Measurements from ENCODE around the gene HRG. TPM values are rescaled to one million over a fixed set of nuclear protein-coding genes. Genes with fewer than 3 reads are reported as not detected.

The HRG gene
- total RNA-seq, 1 experiment from 2014 or later: not detected

DNA sequence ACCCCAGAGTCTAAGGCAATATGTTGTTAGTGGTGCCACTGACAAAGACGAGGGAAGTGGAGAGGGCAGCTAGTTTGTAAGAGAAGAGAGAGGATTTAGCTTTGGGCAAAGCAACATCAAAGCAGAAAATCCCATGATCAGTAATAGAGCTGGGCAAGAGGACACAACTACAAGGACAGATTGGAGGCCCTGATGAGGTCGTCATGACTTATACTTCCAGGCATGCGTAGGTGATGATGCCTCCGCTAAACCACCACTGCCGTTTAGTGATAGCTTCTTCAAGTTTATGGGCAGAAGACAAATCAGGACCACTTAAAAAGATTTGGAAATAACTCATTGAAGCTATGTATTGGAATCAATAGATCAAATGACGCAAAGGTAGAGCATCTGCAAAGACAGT, 2.6 kb downstream of the HRG start:
- TF ChIP-seq TCF7L2 (IDR thresholded peaks at IDR 0.05; ENCODE audit: low read depth, low read length) (no peak), SIN3A (IDR thresholded peaks at IDR 0.05; ENCODE audit: borderline replicate concordance, insufficient read depth, low read depth, low read length) (no peak), POLR2AphosphoS5 (IDR thresholded peaks at IDR 0.05; ENCODE audit: low read depth, low read length) (no peak)
- TF ChIP-seq, protein P1, sequence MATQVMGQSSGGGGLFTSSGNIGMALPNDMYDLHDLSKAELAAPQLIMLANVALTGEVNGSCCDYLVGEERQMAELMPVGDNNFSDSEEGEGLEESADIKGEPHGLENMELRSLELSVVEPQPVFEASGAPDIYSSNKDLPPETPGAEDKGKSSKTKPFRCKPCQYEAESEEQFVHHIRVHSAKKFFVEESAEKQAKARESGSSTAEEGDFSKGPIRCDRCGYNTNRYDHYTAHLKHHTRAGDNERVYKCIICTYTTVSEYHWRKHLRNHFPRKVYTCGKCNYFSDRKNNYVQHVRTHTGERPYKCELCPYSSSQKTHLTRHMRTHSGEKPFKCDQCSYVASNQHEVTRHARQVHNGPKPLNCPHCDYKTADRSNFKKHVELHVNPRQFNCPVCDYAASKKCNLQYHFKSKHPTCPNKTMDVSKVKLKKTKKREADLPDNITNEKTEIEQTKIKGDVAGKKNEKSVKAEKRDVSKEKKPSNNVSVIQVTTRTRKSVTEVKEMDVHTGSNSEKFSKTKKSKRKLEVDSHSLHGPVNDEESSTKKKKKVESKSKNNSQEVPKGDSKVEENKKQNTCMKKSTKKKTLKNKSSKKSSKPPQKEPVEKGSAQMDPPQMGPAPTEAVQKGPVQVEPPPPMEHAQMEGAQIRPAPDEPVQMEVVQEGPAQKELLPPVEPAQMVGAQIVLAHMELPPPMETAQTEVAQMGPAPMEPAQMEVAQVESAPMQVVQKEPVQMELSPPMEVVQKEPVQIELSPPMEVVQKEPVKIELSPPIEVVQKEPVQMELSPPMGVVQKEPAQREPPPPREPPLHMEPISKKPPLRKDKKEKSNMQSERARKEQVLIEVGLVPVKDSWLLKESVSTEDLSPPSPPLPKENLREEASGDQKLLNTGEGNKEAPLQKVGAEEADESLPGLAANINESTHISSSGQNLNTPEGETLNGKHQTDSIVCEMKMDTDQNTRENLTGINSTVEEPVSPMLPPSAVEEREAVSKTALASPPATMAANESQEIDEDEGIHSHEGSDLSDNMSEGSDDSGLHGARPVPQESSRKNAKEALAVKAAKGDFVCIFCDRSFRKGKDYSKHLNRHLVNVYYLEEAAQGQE (IDR thresholded peaks at IDR 0.05; ENCODE audit: insufficient read depth in 1 of 2, low read depth in 2 of 2, low read length in 1 of 2): no peak
- TF ChIP-seq, protein P2, sequence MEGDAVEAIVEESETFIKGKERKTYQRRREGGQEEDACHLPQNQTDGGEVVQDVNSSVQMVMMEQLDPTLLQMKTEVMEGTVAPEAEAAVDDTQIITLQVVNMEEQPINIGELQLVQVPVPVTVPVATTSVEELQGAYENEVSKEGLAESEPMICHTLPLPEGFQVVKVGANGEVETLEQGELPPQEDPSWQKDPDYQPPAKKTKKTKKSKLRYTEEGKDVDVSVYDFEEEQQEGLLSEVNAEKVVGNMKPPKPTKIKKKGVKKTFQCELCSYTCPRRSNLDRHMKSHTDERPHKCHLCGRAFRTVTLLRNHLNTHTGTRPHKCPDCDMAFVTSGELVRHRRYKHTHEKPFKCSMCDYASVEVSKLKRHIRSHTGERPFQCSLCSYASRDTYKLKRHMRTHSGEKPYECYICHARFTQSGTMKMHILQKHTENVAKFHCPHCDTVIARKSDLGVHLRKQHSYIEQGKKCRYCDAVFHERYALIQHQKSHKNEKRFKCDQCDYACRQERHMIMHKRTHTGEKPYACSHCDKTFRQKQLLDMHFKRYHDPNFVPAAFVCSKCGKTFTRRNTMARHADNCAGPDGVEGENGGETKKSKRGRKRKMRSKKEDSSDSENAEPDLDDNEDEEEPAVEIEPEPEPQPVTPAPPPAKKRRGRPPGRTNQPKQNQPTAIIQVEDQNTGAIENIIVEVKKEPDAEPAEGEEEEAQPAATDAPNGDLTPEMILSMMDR (IDR thresholded peaks at IDR 0.05): no peak
- Histone ChIP-seq H3K36me3 (ENCODE audit: control insufficient read depth, insufficient read depth, low read length) (no peaks in the 10 kb centered on the region), H3K4me1 (ENCODE audit: control insufficient read depth, insufficient read depth, low read length) (no peaks in the 10 kb centered on the region), H3K9me3 (ENCODE audit: control insufficient read depth, insufficient read depth, low read depth, low read length) (no peaks in the 10 kb centered on the region), H3K27me3 (ENCODE audit: control insufficient read depth, insufficient read depth, low read length) (peaks cover 11% of the 10 kb centered on the region), H3K27ac (ENCODE audit: low read length) (no peak overlapping the region), H3K4me3 (ENCODE audit: low read depth in 2 of 2, low read length in 2 of 2) (no peak overlapping the region)
- ChIA-PET CTCF (no interaction called here), POLR2A (interaction anchor here (0.7 kb wide), 1 partner anchor 38 kb away, joined by 3 read pairs; no protein-coding TSS in a partner anchor)
- no TSS peak for BruUV-seq (replicated peaks)
- DNase-seq (ENCODE audit: low read depth, low spot score) (no peak), ATAC-seq (no peak)
- in situ Hi-C loops (cut with HindIII; ENCODE audit: low pct_unique_long_range_greater_than_20kb, low sequenced_read_pairs) (no loop called here), intact Hi-C loops (cut with micrococcal nuclease; ENCODE audit: unreplicated experiment) (no loop called here)

DNA sequence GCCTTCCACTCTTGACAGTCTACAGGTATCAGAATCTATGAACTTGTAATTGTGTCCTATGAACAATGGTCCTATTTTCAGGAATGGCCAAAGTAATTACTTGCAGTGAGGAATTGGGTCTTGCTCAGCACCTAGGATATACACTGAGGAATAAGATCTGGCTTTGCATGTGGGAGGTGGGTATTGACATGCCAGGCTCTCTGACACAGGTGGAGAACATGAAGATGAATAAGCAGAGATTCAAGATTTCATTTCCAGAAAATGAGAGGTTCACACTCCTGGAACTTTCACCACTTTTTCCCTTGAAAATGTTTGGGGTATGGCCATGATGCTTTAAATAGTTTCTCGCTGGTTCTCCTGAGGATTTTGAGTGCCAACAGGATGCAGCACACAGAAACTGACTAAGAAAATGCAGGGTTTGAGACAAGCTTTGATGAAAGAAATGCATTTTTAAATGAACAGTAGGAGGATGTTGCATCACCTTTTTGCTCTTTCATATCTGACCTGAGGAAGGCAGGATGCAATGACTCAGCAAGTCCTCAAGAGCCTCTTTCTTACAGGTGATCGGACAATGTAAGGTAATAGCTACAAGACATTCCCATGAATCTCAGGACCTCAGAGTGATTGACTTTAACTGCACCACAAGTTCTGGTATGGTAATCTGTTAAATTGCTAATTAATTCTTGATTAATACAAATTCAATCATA, 3.7 kb downstream of the HRG start:
- DNase-seq (ENCODE audit: low read depth, low spot score) (no peak), ATAC-seq (no peak)
- ChIA-PET POLR2A (no interaction called here), CTCF (no interaction called here)
- no peaks in the 10 kb centered on the region for H3K9me3 ChIP-seq (ENCODE audit: control insufficient read depth, insufficient read depth, low read depth, low read length)
- intact Hi-C loops (cut with micrococcal nuclease; ENCODE audit: unreplicated experiment): no loop called here
- BruUV-seq (replicated peaks): no TSS peak
- no peaks in the 10 kb centered on the region for H3K4me1 ChIP-seq (ENCODE audit: control insufficient read depth, insufficient read depth, low read length)
- no peak overlapping the region for H3K4me3 ChIP-seq (ENCODE audit: low read depth in 2 of 2, low read length in 2 of 2)
- no peaks in the 10 kb centered on the region for H3K36me3 ChIP-seq (ENCODE audit: control insufficient read depth, insufficient read depth, low read length)
- TF ChIP-seq TCF7L2 (IDR thresholded peaks at IDR 0.05; ENCODE audit: low read depth, low read length) (no peak), POLR2AphosphoS5 (IDR thresholded peaks at IDR 0.05; ENCODE audit: low read depth, low read length) (no peak), SIN3A (IDR thresholded peaks at IDR 0.05; ENCODE audit: borderline replicate concordance, insufficient read depth, low read depth, low read length) (no peak)
- TF ChIP-seq, protein P2 (IDR thresholded peaks at IDR 0.05): no peak
- TF ChIP-seq, protein P1 (IDR thresholded peaks at IDR 0.05; ENCODE audit: insufficient read depth in 1 of 2, low read depth in 2 of 2, low read length in 1 of 2): no peak
- H3K27ac ChIP-seq (ENCODE audit: low read length): no peak overlapping the region
- peaks cover 16% of the 10 kb centered on the region for H3K27me3 ChIP-seq (ENCODE audit: control insufficient read depth, insufficient read depth, low read length)
- in situ Hi-C loops (cut with HindIII; ENCODE audit: low pct_unique_long_range_greater_than_20kb, low sequenced_read_pairs): no loop called here

Measured in Panc1 (cell line).